ENCODE measurements around the gene RADIL. TPM values are rescaled to one million over a fixed set of nuclear protein-coding genes. Genes with fewer than 3 reads are reported as not detected.

RADIL gene
- total and polyA plus RNA-seq, 9 of the 15 experiments (the other 6 are each of a cell fraction or from before 2014, with no cell fraction given): 0.06 to 8.1 (median 1.9) TPM; not detected in 1

GRCh38 chr7:4883372-4884144 is at the start of gene RADIL (continued):
- TF ChIP-seq CLOCK (CRISPR knock-in tag; IDR thresholded peaks at IDR 0.05; ENCODE audit: borderline replicate concordance) (no peak), HMG20B (CRISPR knock-in tag; IDR thresholded peaks at IDR 0.05) (no peak), SMARCA5 (IDR thresholded peaks at IDR 0.05) (no peak), HBP1 (CRISPR knock-in tag; IDR thresholded peaks at IDR 0.05) (no peak), RBM22 (IDR thresholded peaks at IDR 0.05; ENCODE audit: low read depth, low read length, poor library complexity, severe bottlenecking) (peak; percentile 41), ARID3B (CRISPR knock-in tag; IDR thresholded peaks at IDR 0.05; ENCODE audit: borderline replicate concordance) (no peak), SMARCE1 (IDR thresholded peaks at IDR 0.05) (no peak), ZNF507 (tag; conservative IDR thresholded peaks at IDR 0.05) (no peak), ZNF518B (CRISPR knock-in tag; IDR thresholded peaks at IDR 0.05) (no peak), GABPA (tag; conservative IDR thresholded peaks at IDR 0.05; ENCODE audit: low read depth) (no peak), MEF2A (IDR thresholded peaks at IDR 0.05; ENCODE audit: control insufficient read depth, low read depth, low read length) (no peak), SNAPC5 (CRISPR knock-in tag; IDR thresholded peaks at IDR 0.05) (no peak), ZNF124 (CRISPR knock-in tag; IDR thresholded peaks at IDR 0.05) (no peak)
